GM18951 (cell line): Measurements from ENCODE around the gene ANGPTL8.

Experiments used
- POLR2A ChIP-seq: IDR thresholded peaks from 4 replicates; pipeline ENCODE4 v1.6.1; 2011; ENCODE audit warnings: mild to moderate bottlenecking; ENCODE audit not compliant: insufficient read length, insufficient read depth; ENCODE audit errors: extremely low read depth
- in situ Hi-C: fragments of 300-500 bp; cut with MboI; formaldehyde crosslinking; loops from one replicate; pipeline ENCODE4 v1.12.0; 2022; ENCODE audit warnings: low sequenced_read_pairs, mixed read lengths, inconsistent platforms; ENCODE audit not compliant: unreplicated experiment

The ANGPTL8 gene

GRCh38 chr19:11209839-11210655 lies 29.4 kb upstream of the ANGPTL8 start:
- no peak for TF ChIP-seq POLR2A
- in situ Hi-C loops = no loop called here

GRCh38 chr19:11210656-11210928 lies 28.8 kb upstream of the ANGPTL8 start:
- TF ChIP-seq POLR2A = no peak
- in situ Hi-C loops = no loop called here

GRCh38 chr19:11214387-11214786 lies 25.0 kb upstream of the ANGPTL8 start:
- no peak for TF ChIP-seq POLR2A
- in situ Hi-C loops = no loop called here

DNA sequence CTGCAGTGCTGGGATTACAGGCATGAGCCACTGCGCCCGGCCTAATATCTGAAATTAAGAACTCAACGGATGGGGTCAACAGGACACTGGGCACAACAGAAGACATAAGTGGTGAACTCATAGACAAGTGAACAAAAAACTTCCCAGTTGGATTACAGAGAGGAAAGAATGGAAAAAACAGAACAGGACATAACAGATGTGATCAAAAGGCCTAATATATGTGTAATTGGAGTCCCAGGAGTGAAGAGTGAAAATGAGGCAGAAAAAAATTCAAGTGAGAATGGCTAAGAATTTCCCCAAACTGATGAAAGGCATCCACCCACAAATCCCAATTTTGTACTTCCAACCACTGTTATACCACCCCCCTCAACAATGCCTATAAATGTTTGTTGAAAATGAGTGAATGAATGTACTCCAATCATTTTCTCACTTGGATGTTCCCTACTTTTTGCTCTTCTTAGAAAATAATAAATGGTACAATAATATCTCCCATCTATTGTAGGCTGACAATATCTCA lies 18.3 kb upstream of the ANGPTL8 start:
- in situ Hi-C loops = no loop called here

GRCh38 chr19:11223200-11223599 lies 16.2 kb upstream of the ANGPTL8 start:
- no peak for TF ChIP-seq POLR2A
- in situ Hi-C loops = no loop called here

More for the DNA sequence above, 18.3 kb upstream of the ANGPTL8 start:
- no peak for TF ChIP-seq POLR2A

DNA sequence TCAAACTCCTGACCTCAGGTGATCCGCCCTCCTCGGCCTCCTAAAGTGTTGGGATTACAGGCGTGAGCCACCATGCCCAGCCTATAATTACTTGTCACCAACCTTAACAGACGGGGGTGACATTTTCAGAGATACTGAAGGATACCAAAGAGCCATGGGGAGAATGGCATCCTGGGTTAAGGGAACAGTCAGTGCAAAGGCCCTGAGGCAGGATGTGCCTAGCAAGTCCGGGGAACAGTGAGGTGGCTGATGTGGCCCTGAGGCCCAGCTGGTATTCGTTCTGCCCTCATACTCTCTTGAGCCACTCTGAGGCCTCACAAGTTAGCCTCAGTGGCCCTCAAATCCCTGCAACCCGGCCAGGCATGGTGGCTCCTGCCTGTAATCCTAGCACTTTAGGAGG lies 15.0 kb upstream of the ANGPTL8 start:
- TF ChIP-seq POLR2A = no peak
- in situ Hi-C loops = no loop called here

DNA sequence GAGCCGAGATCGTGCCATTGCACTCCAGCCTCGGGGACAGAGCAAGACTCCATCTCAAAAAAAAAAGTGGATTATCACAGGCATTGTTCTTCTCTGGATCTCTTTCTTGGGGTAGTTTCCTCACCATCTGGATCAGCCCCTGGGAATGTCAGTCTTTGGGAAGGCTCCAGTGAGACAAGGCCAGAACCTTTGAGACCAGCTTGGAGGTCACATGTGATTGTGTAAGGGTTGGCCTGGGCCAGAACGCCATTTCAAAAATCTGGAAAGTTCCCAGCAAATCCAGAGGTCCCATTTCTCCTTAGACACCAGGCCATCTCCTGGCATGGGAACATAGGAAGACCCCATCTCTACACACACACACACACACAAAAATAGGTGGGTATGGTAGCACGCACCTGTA lies 14.2 kb upstream of the ANGPTL8 start:
- no peak for TF ChIP-seq POLR2A
- in situ Hi-C loops = no loop called here

DNA sequence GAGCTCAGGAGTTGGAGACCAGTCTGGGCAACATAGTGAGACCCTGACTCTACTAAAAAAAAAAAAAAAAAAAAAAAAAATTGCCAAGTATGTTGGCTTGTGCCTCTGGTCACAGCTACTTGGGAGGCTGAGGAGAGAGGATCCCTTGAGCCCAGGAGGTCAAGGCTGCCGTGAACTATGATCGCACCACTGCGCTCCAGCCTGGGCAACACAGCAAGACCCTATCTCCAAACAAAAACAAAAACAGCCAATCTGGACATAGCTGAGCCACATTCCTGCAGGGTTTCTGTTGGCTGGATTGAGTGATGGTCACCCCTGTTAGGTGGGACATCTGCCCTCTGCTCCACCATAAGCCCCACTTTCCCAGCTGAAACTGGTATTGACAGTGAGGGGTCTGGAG lies 13.6 kb upstream of the ANGPTL8 start:
- in situ Hi-C loops = no loop called here
- TF ChIP-seq POLR2A = no peak

DNA sequence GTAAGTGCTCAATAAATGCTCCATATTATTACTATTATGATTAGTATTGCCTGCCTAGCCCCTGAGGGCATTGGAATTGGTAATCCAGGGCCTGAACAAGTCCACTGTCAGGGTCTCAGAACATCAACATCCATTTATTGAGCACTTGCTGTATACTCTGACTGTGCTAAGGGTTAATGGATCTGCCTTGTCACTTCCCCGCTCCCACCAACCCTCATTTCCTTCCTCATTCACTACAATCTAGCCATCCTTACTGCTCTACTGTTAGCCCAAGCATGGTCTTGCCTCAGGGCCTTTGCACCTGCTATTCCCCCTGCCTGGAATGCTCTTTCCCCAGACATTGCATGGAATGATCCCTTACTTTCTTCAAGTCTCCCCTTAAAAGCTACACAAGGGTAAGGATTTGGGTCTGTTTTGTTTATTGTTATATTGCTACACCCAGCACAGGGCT lies 12.7 kb upstream of the ANGPTL8 start:
- TF ChIP-seq POLR2A = no peak
- in situ Hi-C loops = no loop called here

DNA sequence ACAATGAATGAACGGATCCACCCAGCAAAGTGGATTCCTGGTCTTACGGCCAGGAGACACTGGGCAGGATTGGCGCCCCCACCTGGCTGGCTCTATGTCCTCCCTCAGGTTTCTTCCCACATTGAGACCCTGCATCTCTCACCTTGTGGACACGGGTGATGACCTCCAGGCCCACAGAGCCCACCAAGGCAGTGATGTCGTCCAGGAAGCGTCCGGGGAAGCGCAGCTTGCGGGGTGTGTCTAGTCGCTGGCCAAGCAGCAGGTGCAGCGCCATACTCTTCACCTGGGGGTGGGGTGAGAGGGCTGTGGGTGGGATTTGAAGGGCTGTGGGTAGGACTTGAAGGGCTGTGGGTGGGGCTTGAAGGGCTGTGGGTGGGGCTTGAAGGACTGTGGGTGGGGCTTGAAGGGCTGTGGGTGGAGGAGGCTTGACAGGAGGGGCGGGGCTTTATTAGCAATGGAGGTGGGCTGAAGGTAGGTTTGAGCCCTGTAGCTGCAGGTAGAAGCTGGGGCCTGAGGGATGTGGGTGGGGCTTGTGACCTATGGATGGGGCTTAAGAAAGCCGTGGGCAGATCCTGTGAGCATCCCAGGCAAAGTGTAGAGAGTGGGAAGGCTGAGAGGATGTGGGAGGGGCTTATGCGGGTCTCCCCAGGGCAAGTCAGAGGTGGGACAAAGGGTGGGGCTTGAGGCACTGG lies 12.1 kb upstream of the ANGPTL8 start:
- in situ Hi-C loops = no loop called here
- TF ChIP-seq POLR2A = no peak

- TF ChIP-seq POLR2A = no peak
- in situ Hi-C loops = no loop called here
Observed at GRCh38 chr19:11230621-11231386, 8.6 kb upstream of the ANGPTL8 start.

DNA sequence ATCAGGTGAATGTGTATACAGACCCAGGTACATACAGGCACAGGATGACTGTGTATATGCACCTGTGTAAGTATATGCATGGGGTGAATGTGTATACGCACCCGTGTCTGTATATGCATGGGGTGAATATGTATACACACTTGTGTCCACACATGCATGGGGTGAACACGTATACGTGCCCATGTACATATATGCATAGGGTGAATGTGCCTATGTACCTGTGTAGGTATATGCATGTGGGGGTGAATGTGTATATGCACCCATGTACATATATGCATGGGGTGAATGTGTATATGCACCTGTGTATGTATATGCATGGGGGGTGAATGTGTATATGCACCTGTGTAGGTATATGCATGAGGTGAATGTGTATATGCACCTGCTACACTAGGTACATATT lies 6.9 kb upstream of the ANGPTL8 start:
- no peak for TF ChIP-seq POLR2A
- in situ Hi-C loops = no loop called here

DNA sequence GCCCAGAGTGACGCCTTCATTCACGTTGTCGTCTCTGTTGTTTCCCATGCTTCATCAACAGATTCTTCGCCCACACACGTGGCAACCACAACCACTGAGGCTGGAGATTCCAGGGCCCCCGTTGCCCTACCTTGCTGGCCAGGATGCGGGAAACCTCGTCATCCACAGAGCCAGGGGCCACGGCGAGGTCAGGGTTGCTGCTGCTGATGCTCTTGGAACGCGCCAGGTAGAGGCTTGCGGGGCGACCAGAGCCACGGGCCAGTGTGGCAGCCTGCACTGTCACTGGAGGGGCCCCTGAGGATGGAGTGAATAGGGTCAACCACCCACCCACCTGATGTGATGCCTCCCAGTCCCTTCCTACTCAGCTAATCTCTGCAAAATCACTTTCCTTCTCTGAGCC lies 6.3 kb upstream of the ANGPTL8 start:
- TF ChIP-seq POLR2A = no peak
- in situ Hi-C loops = no loop called here
